Measurements from ENCODE around the gene APBB2. TPM values are rescaled to one million over a fixed set of nuclear protein-coding genes. Genes with fewer than 3 reads are reported as not detected.

The APBB2 gene
- total RNA-seq = 63.2 and 85.3 TPM in 2 replicates

GRCh38 chr4:41214136-41214824 is at the start of gene APBB2:
Gene APBB2 (minus strand): TSS chr4:41214542. CDS start chr4:41033254, 181,288 bp downstream.

GRCh38 chr4:41256740-41257256 is 42.5 kb upstream of the APBB2 start, which contains the start of gene UCHL1:
Gene UCHL1 (plus strand): TSS chr4:41256928. CDS start chr4:41256977, 49 bp downstream.

Other genes with a start within 250 kb of the APBB2 start
- 675 and 875 TPM in 2 replicates for gene UCHL1, start 42.4 kb upstream of the APBB2 start, total RNA-seq